GM13976 (cell line): ENCODE data around the gene PLEKHG3.

Experiments
- DNase-seq: peaks from one replicate; pipeline ENCODE4 v3.0.0; 2012; ENCODE audit warnings: low spot score
- in situ Hi-C: fragments of 300-500 bp; cut with MboI; formaldehyde crosslinking; loops from one replicate; pipeline ENCODE4 v1.12.0; 2022; ENCODE audit warnings: low sequenced_read_pairs, mixed read lengths, inconsistent platforms; ENCODE audit not compliant: unreplicated experiment
- TF ChIP-seq, protein P1 (sequence below): IDR thresholded peaks from 2 replicates; pipeline ENCODE4 v1.5.1; 2012; ENCODE audit warnings: borderline replicate concordance, mild to moderate bottlenecking; ENCODE audit not compliant: insufficient read depth; ENCODE audit errors: extremely low read depth, missing control alignments, control extremely low read depth

Gene PLEKHG3

DNA sequence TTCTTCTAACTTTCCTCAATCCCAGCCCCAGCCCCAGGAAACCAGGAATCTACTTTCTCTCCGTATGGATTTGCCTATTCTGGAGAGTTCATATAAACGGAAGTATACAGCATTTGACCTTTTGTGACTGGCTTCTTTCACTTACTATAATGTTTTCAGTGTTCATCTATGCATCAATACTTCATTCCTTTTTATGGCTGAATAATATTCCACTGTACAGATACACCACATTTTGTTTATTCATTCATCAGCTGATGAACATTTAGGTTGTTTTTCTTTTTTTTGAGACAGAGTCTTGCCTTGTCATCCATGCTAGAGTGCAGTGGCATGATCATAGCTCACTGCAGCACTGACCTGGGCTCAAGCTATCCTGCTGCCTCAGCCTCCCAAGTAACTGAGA, 3.9 kb upstream of the PLEKHG3 start:
- TF ChIP-seq, protein P1, sequence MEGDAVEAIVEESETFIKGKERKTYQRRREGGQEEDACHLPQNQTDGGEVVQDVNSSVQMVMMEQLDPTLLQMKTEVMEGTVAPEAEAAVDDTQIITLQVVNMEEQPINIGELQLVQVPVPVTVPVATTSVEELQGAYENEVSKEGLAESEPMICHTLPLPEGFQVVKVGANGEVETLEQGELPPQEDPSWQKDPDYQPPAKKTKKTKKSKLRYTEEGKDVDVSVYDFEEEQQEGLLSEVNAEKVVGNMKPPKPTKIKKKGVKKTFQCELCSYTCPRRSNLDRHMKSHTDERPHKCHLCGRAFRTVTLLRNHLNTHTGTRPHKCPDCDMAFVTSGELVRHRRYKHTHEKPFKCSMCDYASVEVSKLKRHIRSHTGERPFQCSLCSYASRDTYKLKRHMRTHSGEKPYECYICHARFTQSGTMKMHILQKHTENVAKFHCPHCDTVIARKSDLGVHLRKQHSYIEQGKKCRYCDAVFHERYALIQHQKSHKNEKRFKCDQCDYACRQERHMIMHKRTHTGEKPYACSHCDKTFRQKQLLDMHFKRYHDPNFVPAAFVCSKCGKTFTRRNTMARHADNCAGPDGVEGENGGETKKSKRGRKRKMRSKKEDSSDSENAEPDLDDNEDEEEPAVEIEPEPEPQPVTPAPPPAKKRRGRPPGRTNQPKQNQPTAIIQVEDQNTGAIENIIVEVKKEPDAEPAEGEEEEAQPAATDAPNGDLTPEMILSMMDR, result no peak
- DNase-seq, result no peak
- in situ Hi-C loops, result no loop called here

DNA sequence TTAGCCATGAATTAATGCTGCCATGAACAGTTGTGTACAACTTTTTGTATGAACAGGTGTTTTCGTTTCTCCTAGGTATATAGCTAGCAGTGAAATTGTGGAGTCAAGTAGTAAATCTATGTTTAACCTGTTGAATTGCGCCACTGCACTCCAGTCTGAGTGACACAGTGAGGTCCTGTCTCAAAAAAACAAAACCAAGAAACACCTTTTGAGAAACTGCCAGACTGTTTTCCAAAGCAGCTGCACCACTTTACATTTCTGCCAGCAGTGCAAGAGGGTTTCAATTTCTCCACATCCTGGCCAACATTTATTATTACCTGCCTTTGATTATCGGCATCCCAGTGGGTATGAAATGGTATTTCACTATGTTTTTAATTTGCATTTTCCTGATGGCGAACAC, 3.3 kb upstream of the PLEKHG3 start:
- in situ Hi-C loops, result no loop called here

DNA sequence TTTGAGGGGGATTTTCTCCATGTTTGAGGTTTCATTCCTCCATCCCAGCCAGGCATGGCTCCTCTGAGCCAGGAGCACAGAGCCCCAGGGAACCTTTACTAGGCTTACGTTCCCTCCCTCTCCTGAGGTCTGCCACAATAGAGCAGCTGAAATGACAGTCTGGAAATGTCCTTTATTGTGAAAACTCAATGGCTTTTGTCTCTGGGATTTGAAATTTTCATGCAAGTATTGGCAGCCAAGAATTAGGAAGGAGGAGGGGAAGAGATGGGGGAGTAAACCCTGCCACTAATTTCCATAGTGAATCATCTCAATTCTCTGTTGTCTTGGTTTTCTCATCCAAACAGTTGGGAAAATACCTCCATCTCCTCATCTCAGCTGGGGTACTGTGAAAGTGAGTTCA, 2.6 kb upstream of the PLEKHG3 start:
- TF ChIP-seq, protein P1, result no peak
- in situ Hi-C loops, result no loop called here
- DNase-seq, result no peak

More for the DNA sequence above, 3.3 kb upstream of the PLEKHG3 start:
- no peak for DNase-seq
- TF ChIP-seq, protein P1, result no peak

DNA sequence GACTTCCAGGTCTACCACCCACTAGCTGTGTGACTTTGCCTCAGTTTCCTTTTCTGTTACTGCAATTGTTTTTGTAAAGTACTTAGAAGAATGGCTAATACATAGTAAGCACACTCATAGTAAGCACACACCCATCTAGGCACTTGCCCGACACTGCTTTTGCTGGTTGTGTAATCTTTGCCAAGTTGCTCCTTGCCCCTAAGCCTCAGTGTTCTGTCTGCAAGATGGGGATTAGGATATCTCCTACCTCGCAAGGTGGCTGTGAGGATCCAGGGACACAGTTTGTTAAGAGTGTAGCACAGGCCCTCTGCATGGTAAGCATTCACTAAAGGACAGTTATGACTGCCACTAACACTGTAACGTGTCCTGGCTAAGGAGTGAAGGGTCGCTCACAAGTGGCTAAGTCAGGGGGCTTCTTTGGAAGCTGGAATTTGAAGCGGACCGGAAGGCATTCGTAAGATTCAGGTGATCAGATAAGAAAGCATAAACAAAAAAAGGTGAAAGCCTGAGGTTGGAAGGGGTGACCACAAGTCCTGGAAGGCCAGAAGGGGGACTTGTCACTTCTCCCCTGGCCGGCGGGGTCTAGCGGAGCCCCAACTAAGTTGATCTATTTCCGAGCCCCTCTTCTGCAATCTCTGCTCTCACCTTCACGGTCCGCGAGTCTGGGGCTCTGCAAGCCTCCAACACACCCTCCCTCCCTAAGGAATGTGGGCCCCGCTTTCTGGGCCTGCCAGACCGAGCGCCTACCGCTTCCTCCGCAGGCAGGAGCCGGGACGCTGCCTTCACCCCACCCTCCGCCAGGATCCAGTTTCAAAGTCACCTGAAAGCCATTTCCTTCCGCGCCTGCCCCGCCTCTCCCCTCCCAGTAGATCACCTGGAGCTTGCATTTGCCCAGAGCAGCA, 1.5 kb upstream of the PLEKHG3 start:
- in situ Hi-C loops, result no loop called here
- DNase-seq, result no peak
- TF ChIP-seq, protein P1, result no peak

DNA sequence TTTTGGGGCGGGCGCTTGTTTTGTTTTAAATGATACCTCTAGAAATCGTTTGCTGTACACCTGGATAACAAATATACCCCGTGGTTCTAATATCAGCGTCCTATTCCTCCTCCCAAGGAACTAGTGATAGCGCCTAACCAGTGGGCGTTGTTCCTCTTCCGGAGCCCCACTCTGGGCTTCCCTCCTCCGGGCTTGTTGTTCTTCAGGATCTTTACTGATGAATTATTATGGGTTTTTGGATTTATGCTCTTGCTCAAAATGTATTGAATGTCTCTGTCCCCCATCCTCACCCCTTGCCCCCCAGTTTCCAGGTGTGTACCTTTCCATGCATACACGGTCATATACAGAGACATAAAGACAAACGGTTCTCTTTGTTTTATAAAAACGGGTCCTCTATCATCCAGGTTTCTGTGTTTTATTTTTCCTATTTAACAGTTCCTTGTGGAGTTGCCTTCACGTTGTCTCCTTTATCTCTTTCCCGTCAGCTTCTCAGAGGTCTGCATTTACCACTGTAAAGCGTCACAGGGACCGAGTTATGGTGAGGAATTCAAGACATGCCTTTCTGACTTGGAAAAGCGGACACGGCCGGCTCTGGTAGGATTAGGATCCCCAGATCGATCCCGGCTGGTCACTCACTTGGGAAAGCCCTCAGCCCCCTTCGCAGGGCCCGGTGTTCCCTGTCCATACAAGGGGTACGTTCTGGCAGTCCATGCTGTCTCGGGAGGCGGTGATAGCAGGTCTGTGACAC, 655 bp upstream of the PLEKHG3 start:
- TF ChIP-seq, protein P1, result no peak
- in situ Hi-C loops, result no loop called here
- no peak for DNase-seq

DNA sequence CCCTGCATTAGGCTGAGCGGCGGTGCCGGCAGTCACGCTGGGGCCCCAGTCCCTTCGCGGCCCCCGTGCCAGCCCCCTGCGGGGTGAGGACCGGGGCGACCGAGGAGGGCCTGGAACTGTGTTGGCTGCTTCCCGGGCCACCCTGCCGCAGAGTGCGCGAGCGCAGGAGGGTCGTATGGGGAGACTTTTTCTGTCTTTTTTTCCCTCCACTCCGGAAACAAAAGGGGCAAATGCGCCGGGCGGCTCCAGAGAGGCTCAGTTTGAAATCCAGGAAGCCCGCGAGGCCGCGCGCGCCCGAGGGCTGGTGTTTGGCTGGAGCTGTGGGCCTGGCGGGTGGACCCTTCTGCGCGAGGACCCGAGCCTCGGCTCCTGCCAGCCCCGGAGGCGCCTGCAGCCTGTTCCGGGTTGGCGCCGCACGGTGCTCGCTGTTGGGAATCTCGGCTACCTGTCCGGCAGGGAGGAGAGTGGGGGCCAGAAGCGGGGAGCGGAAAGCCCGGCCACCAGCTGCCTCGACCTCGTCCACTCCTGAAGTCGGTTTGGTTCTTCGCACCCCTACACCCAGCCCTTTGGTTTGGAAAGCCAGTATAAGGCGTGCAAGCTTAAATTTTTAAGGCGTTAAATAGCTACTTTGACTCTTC, 638 bp downstream of the PLEKHG3 start:
- TF ChIP-seq, protein P1, result no peak
- DNase-seq, result no peak
- in situ Hi-C loops, result no loop called here
